DOHH2 (cell line): ENCODE data around the gene TMA7.

ENCODE experiments used
- EZH2phosphoT487 ChIP-seq: fragments of 200-600 bp; sonication (generic); IDR thresholded peaks from 2 replicates; pipeline ENCODE4 v1.6.1; 2017; ENCODE audit warnings: borderline replicate concordance, mild to moderate bottlenecking, antibody characterized with exemption, low read length, moderate library complexity, mixed read lengths
- TF ChIP-seq, protein P1 (sequence below): fragments of 200-600 bp; sonication (generic); IDR thresholded peaks from one replicate; pipeline ENCODE4 v1.5.1; 2014; ENCODE audit warnings: antibody characterized with exemption, mild to moderate bottlenecking, low read depth, low read length; ENCODE audit not compliant: poor library complexity, severe bottlenecking

DNA sequence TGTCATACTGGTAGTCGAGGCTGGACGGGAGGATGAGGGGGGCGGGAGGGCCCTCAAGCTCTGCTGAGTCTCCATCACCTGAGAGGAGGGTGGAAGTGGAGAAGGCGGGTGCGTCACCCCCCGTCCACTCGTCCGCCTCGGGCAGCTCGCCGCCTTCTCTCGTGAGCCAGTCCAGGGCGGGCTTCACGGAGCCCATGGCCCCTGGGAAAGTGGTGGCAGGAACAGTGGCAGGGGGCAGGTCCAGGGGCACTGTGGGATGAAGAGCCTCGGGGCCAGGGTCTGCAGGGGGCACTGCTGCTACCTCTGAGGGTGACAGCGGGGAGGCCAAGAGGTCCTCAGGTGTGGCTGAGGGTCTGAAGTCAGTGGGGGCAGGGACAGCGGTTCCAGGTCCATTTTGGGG is 20.5 kb upstream of the TMA7 start:
- no peak for TF ChIP-seq EZH2phosphoT487
- TF ChIP-seq, protein P1, sequence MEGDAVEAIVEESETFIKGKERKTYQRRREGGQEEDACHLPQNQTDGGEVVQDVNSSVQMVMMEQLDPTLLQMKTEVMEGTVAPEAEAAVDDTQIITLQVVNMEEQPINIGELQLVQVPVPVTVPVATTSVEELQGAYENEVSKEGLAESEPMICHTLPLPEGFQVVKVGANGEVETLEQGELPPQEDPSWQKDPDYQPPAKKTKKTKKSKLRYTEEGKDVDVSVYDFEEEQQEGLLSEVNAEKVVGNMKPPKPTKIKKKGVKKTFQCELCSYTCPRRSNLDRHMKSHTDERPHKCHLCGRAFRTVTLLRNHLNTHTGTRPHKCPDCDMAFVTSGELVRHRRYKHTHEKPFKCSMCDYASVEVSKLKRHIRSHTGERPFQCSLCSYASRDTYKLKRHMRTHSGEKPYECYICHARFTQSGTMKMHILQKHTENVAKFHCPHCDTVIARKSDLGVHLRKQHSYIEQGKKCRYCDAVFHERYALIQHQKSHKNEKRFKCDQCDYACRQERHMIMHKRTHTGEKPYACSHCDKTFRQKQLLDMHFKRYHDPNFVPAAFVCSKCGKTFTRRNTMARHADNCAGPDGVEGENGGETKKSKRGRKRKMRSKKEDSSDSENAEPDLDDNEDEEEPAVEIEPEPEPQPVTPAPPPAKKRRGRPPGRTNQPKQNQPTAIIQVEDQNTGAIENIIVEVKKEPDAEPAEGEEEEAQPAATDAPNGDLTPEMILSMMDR: no peak
